ENCODE measurements around the gene ZNFX1.

ZNFX1 gene

GRCh38 chr20:49290608-49291191 is 12.8 kb upstream of the ZNFX1 start:
- H3K27ac ChIP-seq (replicated peaks): no peak overlapping the region
- no peak for DNase-seq (ENCODE audit: low read depth in 1 of 2, low spot score in 1 of 2)
- TF ChIP-seq, protein P1, sequence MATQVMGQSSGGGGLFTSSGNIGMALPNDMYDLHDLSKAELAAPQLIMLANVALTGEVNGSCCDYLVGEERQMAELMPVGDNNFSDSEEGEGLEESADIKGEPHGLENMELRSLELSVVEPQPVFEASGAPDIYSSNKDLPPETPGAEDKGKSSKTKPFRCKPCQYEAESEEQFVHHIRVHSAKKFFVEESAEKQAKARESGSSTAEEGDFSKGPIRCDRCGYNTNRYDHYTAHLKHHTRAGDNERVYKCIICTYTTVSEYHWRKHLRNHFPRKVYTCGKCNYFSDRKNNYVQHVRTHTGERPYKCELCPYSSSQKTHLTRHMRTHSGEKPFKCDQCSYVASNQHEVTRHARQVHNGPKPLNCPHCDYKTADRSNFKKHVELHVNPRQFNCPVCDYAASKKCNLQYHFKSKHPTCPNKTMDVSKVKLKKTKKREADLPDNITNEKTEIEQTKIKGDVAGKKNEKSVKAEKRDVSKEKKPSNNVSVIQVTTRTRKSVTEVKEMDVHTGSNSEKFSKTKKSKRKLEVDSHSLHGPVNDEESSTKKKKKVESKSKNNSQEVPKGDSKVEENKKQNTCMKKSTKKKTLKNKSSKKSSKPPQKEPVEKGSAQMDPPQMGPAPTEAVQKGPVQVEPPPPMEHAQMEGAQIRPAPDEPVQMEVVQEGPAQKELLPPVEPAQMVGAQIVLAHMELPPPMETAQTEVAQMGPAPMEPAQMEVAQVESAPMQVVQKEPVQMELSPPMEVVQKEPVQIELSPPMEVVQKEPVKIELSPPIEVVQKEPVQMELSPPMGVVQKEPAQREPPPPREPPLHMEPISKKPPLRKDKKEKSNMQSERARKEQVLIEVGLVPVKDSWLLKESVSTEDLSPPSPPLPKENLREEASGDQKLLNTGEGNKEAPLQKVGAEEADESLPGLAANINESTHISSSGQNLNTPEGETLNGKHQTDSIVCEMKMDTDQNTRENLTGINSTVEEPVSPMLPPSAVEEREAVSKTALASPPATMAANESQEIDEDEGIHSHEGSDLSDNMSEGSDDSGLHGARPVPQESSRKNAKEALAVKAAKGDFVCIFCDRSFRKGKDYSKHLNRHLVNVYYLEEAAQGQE (IDR thresholded peaks at IDR 0.05; ENCODE audit: insufficient replicate concordance, low read depth): no peak
- TF ChIP-seq POLR2AphosphoS5 (IDR thresholded peaks at IDR 0.05; ENCODE audit: low read depth): peak; percentile 28; the same call in 1 of the 2 replicates
- no peaks in the 10 kb centered on the region for H3K27me3 ChIP-seq (ENCODE audit: insufficient read depth, poor library complexity, severe bottlenecking)
- no peak overlapping the region for H3K4me3 ChIP-seq (replicated peaks; ENCODE audit: insufficient read depth, low read length)

DNA sequence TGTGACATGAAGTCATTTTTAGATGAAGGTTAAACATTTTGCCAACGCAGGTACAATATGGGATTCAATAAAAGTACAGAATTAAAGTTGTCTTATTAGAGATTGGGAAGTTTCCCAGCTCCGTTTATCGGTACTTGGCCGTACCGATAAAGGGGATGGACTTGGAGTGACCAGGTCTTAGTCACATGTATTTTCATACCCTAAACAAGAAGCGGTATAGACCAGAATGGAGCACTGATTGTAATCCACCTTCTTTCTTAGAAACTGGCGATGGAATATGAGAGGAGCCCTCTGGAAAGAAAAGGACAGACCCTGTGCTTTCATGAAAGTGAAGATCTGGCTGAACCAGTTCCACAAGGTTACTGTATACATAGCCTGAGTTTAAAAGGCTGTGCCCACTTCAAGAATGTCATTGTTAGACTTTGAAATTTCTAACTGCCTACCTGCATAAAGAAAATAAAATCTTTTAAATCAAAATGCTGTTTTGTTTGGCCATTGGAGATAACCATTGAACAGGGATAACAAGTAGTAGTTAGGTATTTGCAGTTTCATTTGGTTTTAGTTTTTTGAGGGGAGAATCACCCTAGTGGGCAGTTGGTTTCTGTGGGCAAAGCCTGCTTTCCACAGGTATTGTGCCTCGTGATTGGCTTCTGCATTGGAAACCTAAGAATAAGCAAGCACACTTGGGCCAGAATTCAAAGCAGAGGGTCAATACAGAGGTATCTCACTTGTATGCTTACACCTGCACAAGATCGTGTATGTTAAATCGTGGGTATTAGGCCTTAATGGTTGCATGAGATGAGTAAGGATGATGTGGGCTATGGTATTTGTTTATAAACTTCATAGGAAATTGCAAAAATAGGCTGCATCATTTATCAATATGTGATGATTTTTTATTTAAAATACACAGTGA is 11.2 kb upstream of the ZNFX1 start:
- Histone ChIP-seq H3K27me3 (ENCODE audit: insufficient read depth, poor library complexity, severe bottlenecking) (no peaks in the 10 kb centered on the region), H3K27ac (replicated peaks) (peak overlapping the region; percentile 17; the same call in 1 of the 2 replicates), H3K4me3 (replicated peaks; ENCODE audit: insufficient read depth, low read length) (no peak overlapping the region)
- TF ChIP-seq SPI1 (IDR thresholded peaks at IDR 0.05; ENCODE audit: borderline replicate concordance, low read depth) (no peak), POLR2AphosphoS5 (IDR thresholded peaks at IDR 0.05; ENCODE audit: low read depth) (peak; percentile 78)
- DNase-seq (ENCODE audit: low read depth in 1 of 2, low spot score in 1 of 2): no peak

GRCh38 chr20:49288250-49288751 is 10.4 kb upstream of the ZNFX1 start:
- Histone ChIP-seq H3K27ac (replicated peaks) (no peak overlapping the region), H3K27me3 (ENCODE audit: insufficient read depth, poor library complexity, severe bottlenecking) (no peaks in the 10 kb centered on the region), H3K4me3 (replicated peaks; ENCODE audit: insufficient read depth, low read length) (no peak overlapping the region)
- no peak for DNase-seq (ENCODE audit: low read depth in 1 of 2, low spot score in 1 of 2)
- TF ChIP-seq POLR2AphosphoS5 (IDR thresholded peaks at IDR 0.05; ENCODE audit: low read depth) (peak; percentile 45; the same call in 1 of the 2 replicates), GABPA (IDR thresholded peaks at IDR 0.05; ENCODE audit: low read depth) (no peak)
- TF ChIP-seq, protein P2, sequence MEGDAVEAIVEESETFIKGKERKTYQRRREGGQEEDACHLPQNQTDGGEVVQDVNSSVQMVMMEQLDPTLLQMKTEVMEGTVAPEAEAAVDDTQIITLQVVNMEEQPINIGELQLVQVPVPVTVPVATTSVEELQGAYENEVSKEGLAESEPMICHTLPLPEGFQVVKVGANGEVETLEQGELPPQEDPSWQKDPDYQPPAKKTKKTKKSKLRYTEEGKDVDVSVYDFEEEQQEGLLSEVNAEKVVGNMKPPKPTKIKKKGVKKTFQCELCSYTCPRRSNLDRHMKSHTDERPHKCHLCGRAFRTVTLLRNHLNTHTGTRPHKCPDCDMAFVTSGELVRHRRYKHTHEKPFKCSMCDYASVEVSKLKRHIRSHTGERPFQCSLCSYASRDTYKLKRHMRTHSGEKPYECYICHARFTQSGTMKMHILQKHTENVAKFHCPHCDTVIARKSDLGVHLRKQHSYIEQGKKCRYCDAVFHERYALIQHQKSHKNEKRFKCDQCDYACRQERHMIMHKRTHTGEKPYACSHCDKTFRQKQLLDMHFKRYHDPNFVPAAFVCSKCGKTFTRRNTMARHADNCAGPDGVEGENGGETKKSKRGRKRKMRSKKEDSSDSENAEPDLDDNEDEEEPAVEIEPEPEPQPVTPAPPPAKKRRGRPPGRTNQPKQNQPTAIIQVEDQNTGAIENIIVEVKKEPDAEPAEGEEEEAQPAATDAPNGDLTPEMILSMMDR (IDR thresholded peaks at IDR 0.05; ENCODE audit: insufficient read depth, low read length): no peak

DNA sequence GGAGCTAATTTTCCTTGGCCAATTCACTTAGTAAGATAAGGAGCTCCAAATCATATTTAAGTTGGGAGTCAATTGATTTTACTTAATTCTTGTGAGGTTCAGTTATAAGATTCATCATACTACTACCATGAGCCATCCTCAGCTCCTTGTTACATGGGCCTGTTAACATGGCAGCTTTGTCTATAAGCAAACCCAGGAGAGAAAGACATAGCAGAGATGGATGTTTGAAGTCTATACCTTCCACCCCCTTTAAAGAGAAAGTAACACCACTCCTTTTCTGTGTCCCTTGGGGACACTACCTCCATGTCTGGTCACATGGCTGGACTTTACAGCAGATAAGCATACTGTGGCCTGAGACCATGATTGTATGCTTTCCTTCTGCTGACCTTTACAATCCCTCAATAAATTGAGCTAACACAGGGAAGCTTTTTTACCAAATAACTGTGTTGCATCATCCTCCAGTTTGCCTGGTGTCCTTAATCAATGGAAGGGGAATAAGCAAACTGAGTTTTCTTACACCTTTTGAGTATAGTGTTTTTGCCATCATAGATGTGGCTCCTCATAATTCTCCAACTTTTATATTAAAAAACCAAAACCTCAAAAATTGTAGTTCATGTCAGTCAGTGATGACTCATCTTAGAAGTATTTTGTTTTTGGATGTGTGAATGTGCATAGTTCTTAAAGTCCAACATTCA is 9.8 kb upstream of the ZNFX1 start:
- H3K4me3 ChIP-seq (replicated peaks; ENCODE audit: insufficient read depth, low read length): no peak overlapping the region
- TF ChIP-seq, protein P1 (IDR thresholded peaks at IDR 0.05; ENCODE audit: insufficient replicate concordance, low read depth): no peak
- peak; percentile 66; the same call in 1 of the 2 replicates for TF ChIP-seq POLR2AphosphoS5 (IDR thresholded peaks at IDR 0.05; ENCODE audit: low read depth)
- no peaks in the 10 kb centered on the region for H3K27me3 ChIP-seq (ENCODE audit: insufficient read depth, poor library complexity, severe bottlenecking)
- DNase-seq (ENCODE audit: low read depth in 1 of 2, low spot score in 1 of 2): no peak
- peak overlapping the region; percentile 2; the same call in 1 of the 2 replicates for H3K27ac ChIP-seq (replicated peaks)
